GM10248 (cell line): ENCODE data around the gene UGT2B28.
A peak's percentile ranks its signal among the peaks of the same experiment; 100 is the strongest.
"Not testable (repeated sequence)": the region's sequence is repeated elsewhere in the genome, so short reads cannot be mapped to it uniquely, and the experiment has no call there.

ENCODE experiments used
- CTCF ChIA-PET: fragments of 300-600 bp; sonication (Branson Sonifier 250); formaldehyde crosslinking; extraction: SDS; loops from one replicate; lab custom pipeline; 2021; ENCODE audit warnings: antibody characterized with exemption; lab: Yijun Ruan, JAX
- POLR2A ChIA-PET: fragments of 350-650 bp; sonication (Branson Sonifier 250); formaldehyde crosslinking; extraction: SDS; loops from one replicate; lab custom pipeline; 2020; ENCODE audit warnings: antibody characterized with exemption; lab: Yijun Ruan, JAX
- DNase-seq: peaks from one replicate; pipeline ENCODE4 v3.0.0; 2012; ENCODE audit errors: extremely low spot score
- TF ChIP-seq, protein P1 (sequence below): IDR thresholded peaks from 2 replicates; pipeline ENCODE4 v1.5.1; 2012; ENCODE audit warnings: mild to moderate bottlenecking, low read depth; ENCODE audit errors: extremely low read depth, missing control alignments, control extremely low read depth

The UGT2B28 gene

DNA sequence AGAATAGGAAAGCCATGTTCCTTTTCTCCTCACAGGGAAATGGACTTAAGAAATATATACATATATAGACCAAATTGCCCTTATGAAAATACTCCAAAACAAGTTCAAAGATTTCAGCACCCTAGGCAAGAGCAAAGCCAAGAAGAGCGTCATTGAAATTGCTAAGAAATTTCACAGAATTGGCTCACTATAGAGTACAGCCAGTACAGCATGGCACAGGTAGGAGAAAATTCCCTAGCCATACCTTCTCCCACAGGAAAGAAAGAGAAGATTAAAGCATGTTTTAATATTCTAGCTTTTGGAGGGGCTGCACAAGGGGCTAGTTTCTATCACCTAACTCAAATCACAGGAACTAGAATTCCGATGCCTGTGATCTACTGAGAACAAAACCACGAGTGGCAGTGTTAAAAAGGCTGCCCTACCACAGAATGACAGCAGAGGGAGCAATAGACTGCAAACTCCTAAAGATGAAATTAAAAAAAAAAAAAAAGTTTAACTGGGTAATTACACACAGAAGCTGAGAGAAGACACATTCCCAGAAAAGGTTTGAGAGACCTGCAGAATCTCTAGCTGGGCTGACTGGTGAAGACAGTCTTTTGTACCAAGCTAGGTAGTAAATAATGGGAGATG, 37.5 kb downstream of the UGT2B28 start:
- CTCF ChIA-PET, result interaction anchor here (0.7 to 2.2 kb wide), 7 partner anchors 8 to 563 kb away, joined by 3 to 8 read pairs (median 5); no protein-coding TSS in a partner anchor
- TF ChIP-seq, protein P1, sequence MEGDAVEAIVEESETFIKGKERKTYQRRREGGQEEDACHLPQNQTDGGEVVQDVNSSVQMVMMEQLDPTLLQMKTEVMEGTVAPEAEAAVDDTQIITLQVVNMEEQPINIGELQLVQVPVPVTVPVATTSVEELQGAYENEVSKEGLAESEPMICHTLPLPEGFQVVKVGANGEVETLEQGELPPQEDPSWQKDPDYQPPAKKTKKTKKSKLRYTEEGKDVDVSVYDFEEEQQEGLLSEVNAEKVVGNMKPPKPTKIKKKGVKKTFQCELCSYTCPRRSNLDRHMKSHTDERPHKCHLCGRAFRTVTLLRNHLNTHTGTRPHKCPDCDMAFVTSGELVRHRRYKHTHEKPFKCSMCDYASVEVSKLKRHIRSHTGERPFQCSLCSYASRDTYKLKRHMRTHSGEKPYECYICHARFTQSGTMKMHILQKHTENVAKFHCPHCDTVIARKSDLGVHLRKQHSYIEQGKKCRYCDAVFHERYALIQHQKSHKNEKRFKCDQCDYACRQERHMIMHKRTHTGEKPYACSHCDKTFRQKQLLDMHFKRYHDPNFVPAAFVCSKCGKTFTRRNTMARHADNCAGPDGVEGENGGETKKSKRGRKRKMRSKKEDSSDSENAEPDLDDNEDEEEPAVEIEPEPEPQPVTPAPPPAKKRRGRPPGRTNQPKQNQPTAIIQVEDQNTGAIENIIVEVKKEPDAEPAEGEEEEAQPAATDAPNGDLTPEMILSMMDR, result peak; percentile 43
- DNase-seq, POLR2A ChIA-PET: not testable (repeated sequence)

DNA sequence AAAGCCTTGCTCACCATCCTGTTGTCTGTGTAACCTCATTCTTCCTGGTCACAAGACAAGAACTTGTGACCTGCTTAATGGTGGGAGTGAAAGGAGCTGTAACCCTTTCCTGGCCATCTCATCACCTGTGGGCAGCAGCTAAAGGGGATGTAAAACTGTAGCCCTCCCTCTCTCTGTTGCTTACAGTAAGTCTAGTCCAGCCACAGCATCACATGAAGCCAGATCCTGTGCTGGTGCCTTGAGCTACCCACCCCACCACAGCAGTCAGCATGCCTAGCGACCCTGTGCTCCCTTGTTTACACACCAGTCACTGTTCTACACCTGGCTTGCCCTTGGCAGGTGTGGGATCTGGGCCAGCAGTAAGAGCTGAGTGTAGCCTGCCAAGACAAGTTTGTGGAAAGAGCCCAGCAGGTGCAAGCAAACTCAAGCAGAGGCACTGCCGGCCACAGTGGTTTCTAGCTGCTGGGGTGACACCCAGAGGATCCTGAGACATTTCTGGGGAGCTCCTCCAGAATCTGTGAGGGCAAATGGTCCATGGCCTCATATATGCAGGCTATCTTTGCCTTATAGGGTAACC, 41.0 kb downstream of the UGT2B28 start:
- DNase-seq, result no peak

DNA sequence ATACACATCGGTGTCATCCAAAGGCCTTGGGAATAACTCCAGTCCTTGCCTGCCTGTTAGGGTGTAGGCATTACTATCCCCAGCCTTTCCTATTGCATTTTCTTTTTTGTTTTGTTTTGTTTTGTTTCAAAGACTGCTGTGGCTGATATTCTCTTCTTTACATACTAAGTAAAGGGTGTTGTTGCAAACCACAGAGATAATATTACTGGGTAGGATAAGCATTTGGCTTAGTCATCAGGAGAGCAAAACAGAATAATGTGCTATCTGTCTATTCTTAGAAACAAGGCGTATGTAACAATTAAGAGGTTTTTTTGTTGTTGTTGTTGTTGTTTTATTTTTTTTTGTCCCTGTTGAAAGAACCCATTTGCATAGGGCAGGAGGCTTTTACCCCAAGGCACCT, 41.8 kb downstream of the UGT2B28 start:
- DNase-seq, result no peak
- ChIA-PET POLR2A (no interaction called here), CTCF (interaction anchor here (1.0 kb wide), 1 partner anchor 61 kb away, joined by 4 read pairs; no protein-coding TSS in a partner anchor)
- TF ChIP-seq, protein P1, result no peak

More for the DNA sequence above, 41.0 kb downstream of the UGT2B28 start:
- TF ChIP-seq, protein P1, result no peak
- CTCF ChIA-PET, result interaction anchor here (1.0 kb wide), 2 partner anchors 62 to 181 kb away, joined by 3 to 4 read pairs; no protein-coding TSS in a partner anchor
- POLR2A ChIA-PET, result no interaction called here

DNA sequence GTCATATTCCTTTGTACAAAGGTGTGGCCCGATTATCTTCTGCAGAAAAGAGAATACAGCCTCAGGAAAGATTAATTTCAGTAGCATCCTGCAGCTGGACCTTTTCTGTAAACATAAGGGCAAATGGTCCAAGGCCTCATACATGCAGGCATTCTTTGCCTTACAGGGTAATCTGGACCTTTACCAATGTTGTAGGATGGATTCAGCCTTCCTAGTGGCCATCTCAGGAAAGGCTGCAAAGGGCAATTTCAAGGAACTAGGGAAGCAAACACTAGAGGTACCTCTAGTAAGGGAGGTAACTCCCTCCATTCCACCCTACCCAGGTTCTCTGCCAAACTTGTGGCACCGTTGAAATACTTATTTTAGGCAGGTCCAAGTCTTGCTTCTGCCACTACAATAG, 43.0 kb downstream of the UGT2B28 start:
- CTCF ChIA-PET, result no interaction called here
- POLR2A ChIA-PET, result no interaction called here
- TF ChIP-seq, protein P1, result no peak

DNA sequence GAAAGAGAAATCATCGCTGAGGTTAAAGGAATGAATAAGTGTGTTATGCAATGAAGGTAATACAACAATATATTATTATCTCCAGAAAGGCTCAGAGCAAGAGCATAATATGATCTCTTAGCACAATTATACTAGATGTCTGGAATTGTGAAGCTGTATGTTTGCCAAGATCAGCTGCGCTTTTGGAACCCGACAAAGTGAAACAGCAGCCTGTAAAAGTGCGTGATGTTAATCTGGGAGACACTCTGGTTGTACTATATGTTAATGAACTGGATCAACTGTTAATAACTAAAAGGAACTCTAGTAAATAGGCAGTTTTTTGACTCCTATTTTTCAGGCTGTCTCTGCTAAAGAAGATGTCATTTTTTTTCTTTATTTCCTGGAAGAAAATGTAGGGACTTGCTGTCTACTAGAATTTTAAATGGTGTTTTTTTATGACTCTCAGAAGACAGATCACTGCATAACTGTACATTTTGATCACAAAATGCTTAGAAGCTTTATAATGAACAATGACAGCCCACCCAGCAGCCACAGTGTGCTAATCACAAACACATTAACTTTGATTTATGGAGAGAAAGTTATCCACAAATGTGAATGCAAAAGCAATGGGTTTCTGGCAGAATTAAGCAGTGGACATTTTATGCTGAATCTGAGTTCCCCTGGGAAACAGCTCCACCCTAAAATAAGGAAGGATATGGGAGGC, 50.2 kb downstream of the UGT2B28 start:
- TF ChIP-seq, protein P1, result no peak
- POLR2A ChIA-PET, result no interaction called here
- DNase-seq, result no peak
- CTCF ChIA-PET, result no interaction called here

More for the DNA sequence above, 43.0 kb downstream of the UGT2B28 start:
- DNase-seq, result no peak

DNA sequence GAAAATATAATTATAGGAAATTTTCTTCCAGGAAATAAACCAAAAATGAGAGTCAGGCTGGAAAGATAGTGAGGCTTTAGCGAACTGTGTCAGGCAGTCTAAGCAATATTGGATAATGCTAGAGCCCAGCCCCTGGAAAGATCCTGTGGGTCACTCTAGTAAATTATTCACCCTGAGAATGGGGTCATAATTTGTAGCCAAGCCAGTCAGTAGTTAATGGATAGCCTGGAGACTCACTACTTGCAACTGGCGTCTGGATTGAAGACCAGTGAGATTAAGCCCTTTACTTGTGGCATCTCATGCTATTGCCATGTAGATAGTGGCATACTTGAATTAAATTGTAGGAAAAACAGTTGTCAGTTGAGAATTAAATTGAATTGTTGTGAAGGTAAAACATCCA, 51.0 kb downstream of the UGT2B28 start:
- CTCF ChIA-PET, POLR2A ChIA-PET, DNase-seq: not testable (repeated sequence)

DNA sequence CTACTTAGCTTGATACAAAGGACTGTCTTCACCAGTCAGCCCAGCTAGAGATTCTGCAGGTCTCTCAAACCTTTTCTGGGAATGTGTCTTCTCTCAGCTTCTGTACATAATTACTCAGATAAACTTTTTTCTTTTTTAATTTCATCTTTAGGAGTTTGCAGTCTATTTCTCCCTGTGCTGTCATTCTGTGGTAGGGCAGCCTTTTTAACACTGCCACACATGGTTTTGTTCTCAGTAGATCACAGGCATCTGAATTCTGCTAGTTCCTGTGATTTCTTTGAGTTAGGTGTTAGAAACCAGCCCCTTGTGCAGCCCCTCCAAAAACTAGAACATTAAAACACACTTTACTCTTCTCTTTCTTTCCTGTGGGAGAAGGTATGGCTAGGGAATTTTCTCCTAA, 55.2 kb downstream of the UGT2B28 start:
- POLR2A ChIA-PET, CTCF ChIA-PET, DNase-seq: not testable (repeated sequence)

DNA sequence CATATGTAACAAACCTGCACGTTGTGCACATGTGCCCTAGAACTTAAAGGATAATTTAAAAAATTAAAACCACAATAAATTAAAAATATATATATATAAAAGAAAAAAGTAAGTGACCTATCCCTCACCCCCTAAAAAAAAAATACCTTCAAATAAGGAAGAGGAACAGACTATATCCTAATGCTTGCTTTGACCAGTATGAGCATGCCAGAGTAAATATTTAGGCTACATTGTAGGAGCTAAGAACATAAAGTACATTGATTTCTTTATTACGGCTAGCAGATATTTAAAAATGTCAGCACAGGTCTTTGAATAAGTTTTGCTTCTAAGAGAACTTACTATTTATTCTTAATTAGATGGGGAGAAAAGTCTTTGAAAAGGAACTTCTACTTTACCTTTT, 62.8 kb downstream of the UGT2B28 start:
- POLR2A ChIA-PET, DNase-seq, CTCF ChIA-PET: not testable (repeated sequence)

DNA sequence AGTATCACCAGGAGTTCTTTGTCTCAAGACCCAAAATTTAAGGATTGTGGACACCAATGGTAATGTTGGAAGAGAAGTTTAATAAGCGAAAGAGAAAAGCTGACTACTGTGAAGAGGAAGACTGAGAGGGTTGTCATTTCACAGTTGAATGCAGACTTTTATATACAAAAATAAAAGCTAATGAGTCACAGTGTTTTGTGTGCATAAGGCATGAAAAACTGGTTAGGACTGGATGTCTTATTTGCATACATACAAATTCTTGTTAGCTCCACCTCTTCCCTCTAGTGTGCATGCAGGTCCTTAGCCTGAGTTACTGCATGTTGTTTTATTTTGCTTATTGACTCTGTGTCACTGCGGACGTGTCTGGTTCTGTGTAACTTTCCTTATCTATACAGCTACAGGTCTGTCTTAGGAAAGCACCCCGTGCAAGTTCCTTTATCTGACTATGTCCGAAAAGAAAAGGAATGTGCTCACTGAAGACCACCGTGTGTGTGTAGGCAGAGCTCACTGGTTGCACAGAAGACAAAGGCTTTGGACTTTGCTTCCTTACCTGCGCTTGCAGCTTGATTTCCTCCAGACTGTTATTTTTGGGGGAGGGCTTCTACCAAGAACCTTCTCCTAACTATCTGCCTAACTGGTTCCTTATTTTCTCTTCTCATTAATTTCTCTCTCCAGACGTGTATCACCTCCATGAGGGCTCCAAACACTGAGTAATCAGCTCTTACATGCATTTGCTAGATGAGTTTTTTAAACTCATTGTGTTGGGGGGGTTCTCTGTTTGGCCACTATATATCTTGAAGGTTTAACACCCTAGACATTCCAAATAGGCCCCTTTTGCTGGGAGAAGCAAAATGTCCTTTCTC, 63.5 kb downstream of the UGT2B28 start:
- POLR2A ChIA-PET, DNase-seq, CTCF ChIA-PET: not testable (repeated sequence)
